Dedifferentiated amniotic fluid mesenchymal stem cell (primary cell): ENCODE results near the gene GTF3C1.

Experiments
- DNase-seq: peaks from one replicate; pipeline ENCODE4 v3.0.0-alpha.2; 2016; ENCODE audit errors: extremely low spot score

GTF3C1 gene

GRCh38 chr16:27517664-27518063, 32.0 kb downstream of the GTF3C1 start:
- no peak for DNase-seq

- DNase-seq = no peak
These were observed 33.3 kb downstream of the GTF3C1 start for GRCh38 chr16:27516365-27516764.

DNA sequence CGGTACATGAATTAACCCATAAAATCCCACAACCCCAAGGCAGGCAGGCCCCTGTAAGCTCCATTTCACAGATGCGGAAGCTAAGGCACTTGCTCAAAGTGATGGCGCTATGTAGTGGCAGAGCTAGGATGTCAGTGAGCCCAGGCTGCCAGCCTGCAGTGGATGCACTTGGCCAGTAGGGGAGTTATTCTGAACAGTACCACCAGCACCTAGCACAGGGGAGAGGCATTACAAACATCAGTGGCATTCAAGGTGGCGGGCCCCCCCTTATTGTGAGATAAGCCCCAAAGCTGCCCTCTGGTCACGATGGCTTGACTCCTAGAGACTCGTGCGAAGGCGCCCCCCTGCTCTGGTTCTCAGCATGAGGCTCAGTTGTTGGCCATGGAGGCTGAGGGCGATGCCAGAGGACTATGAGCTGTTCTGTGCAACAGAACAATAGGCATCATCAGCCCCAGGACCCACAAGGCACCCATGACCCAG, 33.8 kb downstream of the GTF3C1 start:
- DNase-seq = no peak

DNA sequence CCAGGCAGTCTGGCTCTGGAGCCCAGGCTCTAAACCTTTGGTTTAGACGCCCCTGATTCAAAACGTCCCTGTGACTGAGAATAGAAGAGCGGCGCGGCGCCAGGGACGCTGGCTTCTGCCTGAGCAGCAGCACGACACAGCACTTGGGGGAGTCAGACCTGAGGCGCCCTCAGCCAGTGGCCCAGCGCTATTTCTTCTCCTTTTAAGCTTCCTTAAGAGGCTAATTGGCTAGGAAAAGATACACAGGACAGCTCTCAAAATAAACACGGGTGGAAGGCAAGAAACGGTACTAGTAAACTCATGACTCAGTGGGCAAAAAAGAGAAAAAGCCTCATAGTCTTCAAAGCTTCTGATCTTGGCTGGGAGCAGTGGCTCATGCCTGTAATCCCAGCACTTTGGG, 34.9 kb downstream of the GTF3C1 start:
- no peak for DNase-seq

- DNase-seq = no peak
These were observed 37.9 kb downstream of the GTF3C1 start for GRCh38 chr16:27511657-27512448.

GRCh38 chr16:27508476-27508875, 41.2 kb downstream of the GTF3C1 start:
- DNase-seq = no peak

- DNase-seq = no peak
These were observed 42.9 kb downstream of the GTF3C1 start for GRCh38 chr16:27506771-27507170.

DNA sequence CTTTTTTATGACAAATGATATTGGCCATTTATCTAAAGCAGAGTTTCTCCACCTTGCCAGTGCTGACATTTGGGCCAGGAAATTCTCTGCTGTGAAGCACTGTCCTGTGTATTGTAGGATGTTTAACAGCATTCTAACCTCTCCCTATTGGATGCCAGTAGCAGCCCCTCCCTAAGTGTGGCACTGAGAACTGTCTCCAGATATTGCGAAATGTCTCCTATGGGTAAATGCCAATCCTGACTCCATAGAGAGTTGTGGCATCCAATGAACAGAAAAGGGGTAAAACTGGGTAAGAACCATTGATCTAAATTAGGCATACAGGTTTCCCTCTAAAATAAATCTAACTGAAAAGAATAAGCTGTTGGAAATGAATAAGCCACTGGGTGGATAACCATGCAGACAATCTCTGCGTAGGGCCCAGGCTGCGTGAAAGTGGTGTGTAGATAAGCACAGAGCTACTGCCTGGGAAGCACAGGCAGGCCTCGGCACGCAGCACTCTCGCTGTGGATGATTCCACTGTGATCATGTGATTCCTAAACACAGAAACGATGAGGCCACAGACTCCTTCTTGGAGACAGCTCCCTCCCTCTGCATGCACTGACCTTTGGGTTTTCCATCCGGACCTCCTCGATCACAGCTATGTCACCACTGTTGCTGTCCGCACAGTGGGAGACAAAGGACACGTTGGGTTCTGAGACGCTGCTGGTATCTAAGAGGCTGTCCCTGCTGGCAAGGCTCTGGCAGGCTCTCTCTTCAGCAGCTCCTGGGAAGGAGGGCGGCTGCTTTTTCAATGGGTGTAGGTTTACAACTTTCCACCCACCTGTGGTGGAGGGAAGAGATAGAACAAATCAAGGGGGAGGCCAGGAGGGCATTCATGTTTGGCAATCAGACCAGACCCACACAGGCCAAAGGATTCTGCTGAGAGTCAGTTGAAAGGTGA, 44.1 kb downstream of the GTF3C1 start:
- no peak for DNase-seq

DNA sequence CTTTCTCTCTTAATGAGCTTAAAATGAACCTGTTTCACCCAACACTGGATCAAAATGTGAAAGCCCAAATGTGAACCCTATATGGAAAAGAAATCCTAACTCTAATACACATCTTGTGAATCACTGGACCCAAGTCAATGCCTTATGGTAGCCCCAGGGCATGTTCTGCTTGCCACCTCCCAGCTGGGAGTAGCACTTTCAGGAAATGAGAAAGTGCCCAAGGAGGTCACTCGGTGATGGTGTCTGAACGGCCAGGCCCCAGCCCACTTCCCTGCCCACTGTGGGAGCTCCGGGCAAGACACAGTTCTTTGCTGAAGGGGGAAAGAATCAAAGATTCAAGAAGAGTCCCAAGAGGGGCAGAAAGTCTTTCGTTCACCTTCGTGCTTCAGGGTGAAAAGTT, 46.1 kb downstream of the GTF3C1 start:
- no peak for DNase-seq

DNA sequence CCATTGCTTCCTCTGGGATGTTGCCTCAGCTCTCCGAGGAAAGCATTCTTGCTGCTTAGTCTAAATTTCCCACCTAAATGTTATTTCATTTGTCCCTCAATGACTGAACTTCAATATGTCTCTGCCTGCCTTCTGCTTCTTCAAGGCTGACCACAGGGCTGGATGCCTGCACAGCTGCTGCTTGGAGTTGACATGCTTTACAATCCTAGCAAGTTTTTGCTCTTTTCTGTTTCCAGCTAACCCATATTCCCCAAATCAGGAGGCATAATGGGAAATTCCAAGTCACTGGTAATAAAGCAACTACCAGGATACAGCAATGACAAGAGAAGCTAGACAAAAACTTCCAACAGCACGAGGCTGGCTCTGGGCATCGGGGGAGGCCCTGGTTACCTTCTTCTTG, 48.9 kb downstream of the GTF3C1 start:
- DNase-seq = no peak

DNA sequence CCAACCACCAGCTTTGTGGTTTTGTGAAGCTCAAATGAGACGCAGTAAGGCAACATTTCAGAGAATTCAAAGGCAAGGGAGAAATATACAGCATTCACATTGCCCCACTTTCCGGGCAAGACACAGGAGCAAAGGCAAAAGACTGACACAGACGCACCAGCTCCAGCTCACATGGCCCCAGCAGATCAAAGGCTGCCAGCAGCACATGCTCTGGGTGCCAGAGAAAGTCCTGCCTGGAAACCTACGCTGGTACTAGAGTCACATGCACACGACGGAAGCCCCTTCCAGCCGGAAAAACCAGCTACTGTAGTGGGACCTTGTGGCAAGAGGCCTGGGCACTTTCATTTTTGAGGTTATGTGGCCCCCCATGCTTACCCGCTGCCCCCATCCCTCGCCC, 50.1 kb downstream of the GTF3C1 start:
- DNase-seq = no peak

- no peak for DNase-seq
These were observed 50.6 kb downstream of the GTF3C1 start for GRCh38 chr16:27498916-27499658.

GRCh38 chr16:27498031-27498825, 51.5 kb downstream of the GTF3C1 start:
- no peak for DNase-seq

- DNase-seq = no peak
These were observed 54.5 kb downstream of the GTF3C1 start for GRCh38 chr16:27495191-27495590.

DNA sequence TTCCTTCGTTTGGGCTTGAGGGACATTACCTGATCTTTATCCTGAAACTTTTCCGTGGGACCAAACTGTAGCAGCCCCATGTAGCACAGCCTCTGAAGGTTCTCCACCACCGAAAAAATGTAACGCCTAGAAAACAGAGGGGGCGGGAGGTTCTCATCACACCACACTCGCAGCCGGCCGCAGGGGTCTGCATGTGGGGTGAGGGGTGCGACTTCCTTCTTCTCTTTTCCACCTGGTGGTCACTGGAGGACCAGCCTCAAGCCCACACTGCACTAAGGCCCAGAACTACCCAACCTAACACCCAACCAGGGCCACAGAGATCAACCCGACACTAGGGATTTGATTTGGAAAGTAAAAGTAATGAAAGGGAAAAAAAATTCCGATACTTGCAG, 57.1 kb downstream of the GTF3C1 start:
- DNase-seq = no peak

GRCh38 chr16:27491894-27492587, 57.7 kb downstream of the GTF3C1 start:
- no peak for DNase-seq

DNA sequence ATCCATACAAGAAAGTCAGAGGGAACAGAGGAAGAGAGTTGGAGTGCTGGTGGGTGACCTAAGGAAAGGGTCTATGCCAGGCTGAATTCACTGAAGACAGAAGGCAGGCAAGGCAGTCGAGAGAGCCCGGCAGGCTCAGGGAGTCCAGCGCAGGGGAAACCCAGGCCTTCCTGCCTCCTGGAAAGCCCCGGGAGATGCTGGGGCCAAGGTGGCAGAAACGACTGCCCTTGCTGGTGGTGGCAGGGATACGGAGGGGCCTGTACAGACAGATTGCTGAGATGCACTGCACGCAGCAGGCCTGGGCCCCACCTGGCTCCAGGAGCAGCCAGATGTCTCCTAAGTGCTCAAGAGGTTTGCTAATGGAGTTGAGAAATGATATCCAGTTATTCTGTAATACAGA, 59.8 kb downstream of the GTF3C1 start:
- no peak for DNase-seq

- DNase-seq = no peak
These were observed 60.3 kb downstream of the GTF3C1 start for GRCh38 chr16:27489421-27489820.

DNA sequence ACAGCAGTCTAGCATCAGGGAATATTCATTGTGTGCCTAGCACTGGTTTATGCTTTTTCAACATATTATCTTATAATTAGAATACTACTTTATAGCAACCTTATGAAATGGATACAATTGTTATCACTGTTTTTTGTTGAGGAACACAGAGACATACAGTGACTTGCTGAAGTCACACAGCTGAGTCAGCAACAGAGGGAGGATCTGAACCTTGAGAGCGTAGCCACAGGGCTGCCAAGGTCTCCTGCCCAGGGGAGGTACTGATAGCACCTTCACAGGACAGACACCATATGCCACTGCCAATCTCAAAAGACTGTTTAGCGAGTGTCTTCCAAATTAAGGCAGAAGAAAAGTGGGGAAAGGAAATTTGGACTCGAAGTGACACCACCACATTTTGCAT, 63.0 kb downstream of the GTF3C1 start:
- no peak for DNase-seq

GRCh38 chr16:27486344-27486743, 63.4 kb downstream of the GTF3C1 start:
- no peak for DNase-seq

DNA sequence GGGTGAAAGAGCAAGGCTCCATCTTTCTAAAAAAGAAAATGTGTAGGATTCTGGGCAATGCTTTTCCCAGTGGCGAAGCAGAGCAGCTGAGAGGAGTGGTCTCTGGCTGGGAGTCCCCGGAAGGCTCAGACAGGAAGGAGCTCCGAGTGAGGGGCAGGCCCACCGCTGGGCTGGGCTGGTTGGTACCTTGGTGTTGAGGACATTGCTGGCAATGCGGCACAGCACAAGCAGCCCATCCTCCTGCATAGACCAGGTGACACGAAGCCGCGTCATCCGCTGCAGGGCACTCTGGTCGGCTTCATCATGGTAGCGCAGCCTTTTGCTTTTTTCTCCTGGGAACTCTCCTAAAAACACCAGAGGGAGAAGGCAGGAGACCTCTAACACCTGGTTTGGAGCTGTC, 63.9 kb downstream of the GTF3C1 start:
- no peak for DNase-seq
